PC-3 (cell line): ENCODE data around the gene ADARB2.

Experiments used
- EZH2phosphoT487 ChIP-seq: fragments of 300-600 bp; sonication (generic); IDR thresholded peaks from 2 replicates; pipeline ENCODE4 v1.6.1; 2018; ENCODE audit warnings: mild to moderate bottlenecking, antibody characterized with exemption, low read length, borderline replicate concordance
- TF ChIP-seq, protein P1 (sequence below): fragments of 300-600 bp; sonication (generic); conservative IDR thresholded peaks from 2 replicates; pipeline ENCODE4 v1.5.1; 2017; ENCODE audit warnings: antibody characterized with exemption, low read depth, mild to moderate bottlenecking, low read length

DNA sequence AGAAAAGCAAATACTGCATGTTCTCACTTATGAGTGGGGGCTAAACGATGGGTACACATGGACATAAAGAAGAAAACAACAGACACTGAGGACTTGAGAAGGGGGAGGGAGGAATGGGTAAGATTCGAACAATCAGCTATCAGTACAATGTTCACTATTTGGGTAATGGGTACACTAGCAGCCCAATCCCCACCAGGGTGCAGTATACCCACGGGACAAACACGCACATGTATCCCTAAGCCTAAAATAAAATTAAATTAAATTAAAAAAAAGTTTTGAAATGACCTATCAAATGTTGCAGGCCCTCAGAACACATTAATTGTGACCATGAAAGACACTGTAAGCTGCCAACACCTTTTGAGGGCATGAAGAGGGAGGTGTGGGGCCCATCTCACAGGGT lies 365.1 kb downstream of the ADARB2 start:
- TF ChIP-seq EZH2phosphoT487 = no peak
- TF ChIP-seq, protein P1, sequence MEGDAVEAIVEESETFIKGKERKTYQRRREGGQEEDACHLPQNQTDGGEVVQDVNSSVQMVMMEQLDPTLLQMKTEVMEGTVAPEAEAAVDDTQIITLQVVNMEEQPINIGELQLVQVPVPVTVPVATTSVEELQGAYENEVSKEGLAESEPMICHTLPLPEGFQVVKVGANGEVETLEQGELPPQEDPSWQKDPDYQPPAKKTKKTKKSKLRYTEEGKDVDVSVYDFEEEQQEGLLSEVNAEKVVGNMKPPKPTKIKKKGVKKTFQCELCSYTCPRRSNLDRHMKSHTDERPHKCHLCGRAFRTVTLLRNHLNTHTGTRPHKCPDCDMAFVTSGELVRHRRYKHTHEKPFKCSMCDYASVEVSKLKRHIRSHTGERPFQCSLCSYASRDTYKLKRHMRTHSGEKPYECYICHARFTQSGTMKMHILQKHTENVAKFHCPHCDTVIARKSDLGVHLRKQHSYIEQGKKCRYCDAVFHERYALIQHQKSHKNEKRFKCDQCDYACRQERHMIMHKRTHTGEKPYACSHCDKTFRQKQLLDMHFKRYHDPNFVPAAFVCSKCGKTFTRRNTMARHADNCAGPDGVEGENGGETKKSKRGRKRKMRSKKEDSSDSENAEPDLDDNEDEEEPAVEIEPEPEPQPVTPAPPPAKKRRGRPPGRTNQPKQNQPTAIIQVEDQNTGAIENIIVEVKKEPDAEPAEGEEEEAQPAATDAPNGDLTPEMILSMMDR = no peak
